SU-DHL-6 (cell line): Measurements from ENCODE around the gene NELL2.

Experiments used
- H2AFZ ChIP-seq: fragments of 200-600 bp; sonication (generic); 2 replicates; pipeline ENCODE4 v1.6.1; 2014; ENCODE audit warnings: low read depth, mild to moderate bottlenecking, moderate library complexity, mixed read lengths, antibody characterized with exemption, low read length; ENCODE audit not compliant: severe bottlenecking
- H3F3A ChIP-seq: fragments of 200-600 bp; shearing (Covaris generic); 2 replicates; pipeline ENCODE4 v1.6.0; 2016; ENCODE audit warnings: antibody characterized with exemption, mild to moderate bottlenecking; ENCODE audit not compliant: insufficient read depth
- H3K27ac ChIP-seq: fragments of 200-600 bp; sonication (generic); 2 replicates; pipeline ENCODE4 v1.5.1; 2016; ENCODE audit warnings: low read depth, mild to moderate bottlenecking, low read length, moderate library complexity, mixed read lengths
- H3K27me3 ChIP-seq: fragments of 200-600 bp; sonication (generic), shearing (Covaris generic); 2 replicates; pipeline ENCODE4 v1.6.0; 2014; ENCODE audit warnings: mild to moderate bottlenecking, low read length
- H3K36me3 ChIP-seq: fragments of 200-600 bp; sonication (generic); 2 replicates; pipeline ENCODE4 v1.6.1; 2014; ENCODE audit warnings: mild to moderate bottlenecking, low read length, mixed read lengths
- H3K4me2 ChIP-seq: fragments of 300-600, 200-600 bp; shearing (Covaris generic), sonication (generic); 2 replicates; pipeline ENCODE4 v1.6.0; 2014; ENCODE audit warnings: low read length, low read depth, mild to moderate bottlenecking; ENCODE audit not compliant: poor library complexity, severe bottlenecking
- H3K4me3 ChIP-seq: fragments of 200-600 bp; sonication (generic); 2 replicates; pipeline ENCODE4 v1.5.1; 2014; ENCODE audit warnings: antibody characterized with exemption, low read length, mild to moderate bottlenecking, mixed read lengths; ENCODE audit not compliant: insufficient read depth, poor library complexity, severe bottlenecking
- H3K79me2 ChIP-seq: fragments of 200-600 bp; sonication (generic); 2 replicates; pipeline ENCODE4 v1.6.1; 2014; ENCODE audit warnings: mild to moderate bottlenecking, low read length, moderate library complexity; ENCODE audit not compliant: insufficient read depth
- H3K9ac ChIP-seq: fragments of 200-600 bp; sonication (generic); 2 replicates; pipeline ENCODE4 v1.7.0; 2014; ENCODE audit warnings: mild to moderate bottlenecking, low read length
- H3K9me2 ChIP-seq: fragments of 200-600 bp; sonication (generic); replicated peaks from 2 replicates; pipeline ENCODE4 v1.6.1; 2014; ENCODE audit warnings: low read length; ENCODE audit not compliant: insufficient read depth
- H3K9me3 ChIP-seq: fragments of 200-600 bp; sonication (generic); 2 replicates; pipeline ENCODE4 v1.6.1; 2014; ENCODE audit warnings: low read length, mixed read lengths; ENCODE audit not compliant: insufficient read depth
- H4K20me1 ChIP-seq: fragments of 200-600 bp; sonication (generic); 2 replicates; pipeline ENCODE4 v1.6.1; 2014; ENCODE audit warnings: low read depth, mild to moderate bottlenecking, antibody characterized with exemption, low read length, moderate library complexity, mixed read lengths
- CTCF ChIP-seq: fragments of 200-600 bp; sonication (generic); IDR thresholded peaks from one replicate; pipeline ENCODE4 v1.5.1; 2017; ENCODE audit warnings: antibody characterized with exemption, mild to moderate bottlenecking, low read length, moderate library complexity; ENCODE audit not compliant: insufficient read depth, poor library complexity, severe bottlenecking
- EZH2phosphoT487 ChIP-seq: fragments of 200-600 bp; sonication (generic), shearing (Covaris generic); conservative IDR thresholded peaks from 2 replicates; pipeline ENCODE4 v1.6.1; 2018; ENCODE audit warnings: mild to moderate bottlenecking, antibody characterized with exemption, low read length, moderate library complexity, mixed read lengths

The NELL2 gene

GRCh38 chr12:44875954-44876543 lies at the start of gene NELL2:
TSS of gene NELL2 (minus strand) at chr12:44876315. CDS start at chr12:44875869, 446 bp downstream.
- no peaks in the 10 kb centered on the region for H3K27me3 ChIP-seq
- peaks cover 4% of the 10 kb centered on the region; the same call in 1 of the 2 replicates for H3K9me3 ChIP-seq
- H4K20me1 ChIP-seq = no peaks in the 10 kb centered on the region
- H3K4me2 ChIP-seq = peak within 1 kb of the TSS; percentile 89
- no peak within 1 kb of the TSS for H3K27ac ChIP-seq
- 0 out of 2 replicates have a peak, but pooled peaks cover 3% of the 10 kb centered on the region for H3K36me3 ChIP-seq
- H3K79me2 ChIP-seq = peaks cover 18% of the 10 kb centered on the region; the same call in 1 of the 2 replicates
- H3F3A ChIP-seq = peaks cover 9% of the 10 kb centered on the region
- no peaks in the 10 kb centered on the region for H3K9me2 ChIP-seq
- H2AFZ ChIP-seq = peak within 1 kb of the TSS; percentile 98
- TF ChIP-seq EZH2phosphoT487 (no peak), CTCF (no peak)
- H3K4me3 ChIP-seq = peak within 1 kb of the TSS; percentile 79
- H3K9ac ChIP-seq = peak within 1 kb of the TSS; percentile 64

GRCh38 chr12:44921736-44922135 lies 45.6 kb upstream of the NELL2 start:
- Histone ChIP-seq H3K36me3 (no peaks in the 10 kb centered on the region), H3K9me2 (no peaks in the 10 kb centered on the region), H2AFZ (no peak overlapping the region), H4K20me1 (no peaks in the 10 kb centered on the region), H3K27ac (no peak overlapping the region), H3K9ac (no peak overlapping the region), H3K9me3 (no peaks in the 10 kb centered on the region), H3K4me3 (no peak overlapping the region), H3K79me2 (no peaks in the 10 kb centered on the region), H3K27me3 (no peaks in the 10 kb centered on the region), H3K4me2 (no peak overlapping the region), H3F3A (no peaks in the 10 kb centered on the region)
- TF ChIP-seq EZH2phosphoT487 = no peak
- TF ChIP-seq CTCF = no peak

- no peak for TF ChIP-seq EZH2phosphoT487
- no peak for TF ChIP-seq CTCF
- H2AFZ ChIP-seq = no peak overlapping the region
- H3K4me2 ChIP-seq = no peak overlapping the region
- H3K79me2 ChIP-seq = no peaks in the 10 kb centered on the region
- no peaks in the 10 kb centered on the region for H3F3A ChIP-seq
- no peak overlapping the region for H3K4me3 ChIP-seq
- H3K9ac ChIP-seq = no peak overlapping the region
- no peak overlapping the region for H3K27ac ChIP-seq
- H3K36me3 ChIP-seq = no peaks in the 10 kb centered on the region
- no peaks in the 10 kb centered on the region for H3K27me3 ChIP-seq
- H4K20me1 ChIP-seq = no peaks in the 10 kb centered on the region
- no peaks in the 10 kb centered on the region for H3K9me3 ChIP-seq
- H3K9me2 ChIP-seq = no peaks in the 10 kb centered on the region
Measured at GRCh38 chr12:44917141-44917540, 41.0 kb upstream of the NELL2 start.
